Caco-2 (cell line): ENCODE data around the gene ITGB4. TPM values are rescaled to one million over a fixed set of nuclear protein-coding genes. Genes with fewer than 3 reads are reported as not detected.
A peak's percentile ranks its signal among the peaks of the same experiment; 100 is the strongest.
"Not testable (repeated sequence)": the region's sequence is repeated elsewhere in the genome, so short reads cannot be mapped to it uniquely, and the experiment has no call there.

ENCODE experiments used
- BruUV-seq: library from RNA; stranded (reverse); fragments of 400-500 nt; replicated peaks from 2 replicates; lab custom pipeline; 2021; lab: Mats Ljungman, UMichigan
- CTCF ChIA-PET: fragments of 300-600 bp; sonication (Branson Sonifier 250); formaldehyde crosslinking; loops from one replicate; lab custom pipeline; 2022; ENCODE audit warnings: antibody characterized with exemption; lab: Charles Lee
- POLR2A ChIA-PET: fragments of 300-600 bp; sonication (Branson Sonifier 250); formaldehyde crosslinking; loops from one replicate; lab custom pipeline; 2022; ENCODE audit warnings: antibody characterized with exemption; lab: Charles Lee
- DNase-seq, 2 experiments: peaks; one replicate each; pipeline versions ENCODE4 v3.0.0 to v3.0.0-alpha.2; 2020 to 2022
- H3K27me3 ChIP-seq: replicated peaks from 2 replicates; pipeline ENCODE4 v1.6.0; 2011; ENCODE audit warnings: low read length; ENCODE audit not compliant: control insufficient read depth, insufficient read depth
- H3K36me3 ChIP-seq: 2 replicates; pipeline ENCODE4 v1.5.1; 2011; ENCODE audit warnings: low read length; ENCODE audit not compliant: control insufficient read depth, insufficient read depth
- H3K4me1 ChIP-seq: fragments of 250-450 bp; sonication (Bioruptor Pico); 2 replicates; pipeline ENCODE4 v1.5.1; 2020; ENCODE audit warnings: mild to moderate bottlenecking
- H3K4me3 ChIP-seq: 2 replicates; pipeline ENCODE4 v1.5.1; 2011; ENCODE audit warnings: low read depth, mild to moderate bottlenecking, control low read depth, low read length
- H3K9me3 ChIP-seq: fragments of 250-450 bp; sonication (Bioruptor Pico); 2 replicates; pipeline ENCODE4 v1.5.1; 2020; ENCODE audit warnings: mild to moderate bottlenecking, moderate library complexity
- H3K27ac Mint-ChIP-seq: one replicate; pipeline ENCODE4 v1.8.0; 2022; ENCODE audit warnings: mixed read lengths; ENCODE audit not compliant: unreplicated experiment
- H3K27me3 Mint-ChIP-seq: one replicate; pipeline ENCODE4 v1.8.0; 2022; ENCODE audit warnings: mixed read lengths; ENCODE audit not compliant: insufficient read depth, unreplicated experiment
- H3K36me3 Mint-ChIP-seq: one replicate; pipeline ENCODE4 v1.8.0; 2022; ENCODE audit warnings: mild to moderate bottlenecking, mixed read lengths; ENCODE audit not compliant: insufficient read depth, unreplicated experiment
- H3K4me1 Mint-ChIP-seq: one replicate; pipeline ENCODE4 v1.8.0; 2022; ENCODE audit warnings: low read depth, mixed read lengths; ENCODE audit not compliant: unreplicated experiment
- H3K4me3 Mint-ChIP-seq: one replicate; pipeline ENCODE4 v1.8.0; 2022; ENCODE audit warnings: mild to moderate bottlenecking, moderate library complexity, mixed read lengths; ENCODE audit not compliant: unreplicated experiment
- H3K9me3 Mint-ChIP-seq: one replicate; pipeline ENCODE4 v1.8.0; 2022; ENCODE audit warnings: mixed read lengths; ENCODE audit not compliant: unreplicated experiment
- intact Hi-C: fragments of 100-400 bp; cut with micrococcal nuclease; formaldehyde crosslinking; loops from one replicate; pipeline ENCODE4 v1.10.0; 2022; ENCODE audit not compliant: unreplicated experiment
- total RNA-seq: library from RNA; stranded (reverse); gene quantifications from 2 replicates; pipeline ENCODE4 v1.2.3, GENCODE V29; 2022
- TF ChIP-seq, protein P1 (sequence below), 2 experiments: fragments of 200-600 bp in 1 of 2; IDR thresholded peaks; 1 replicate in 1 of 2; 2 replicates in 1 of 2; pipeline versions ENCODE4 v1.5.1 to v1.8.0; 2011 to 2022; ENCODE audit warnings: antibody characterized with exemption in 1 of 2, control low read depth in 1 of 2, inconsistent platforms in 1 of 2, low read depth in 1 of 2, low read length in 1 of 2, mild to moderate bottlenecking in 1 of 2, moderate library complexity in 1 of 2; ENCODE audit not compliant: insufficient read depth in 1 of 2, severe bottlenecking in 1 of 2, unreplicated experiment in 1 of 2

The ITGB4 gene
- total RNA-seq, 1 experiment from 2014 or later: 50.8 TPM

DNA sequence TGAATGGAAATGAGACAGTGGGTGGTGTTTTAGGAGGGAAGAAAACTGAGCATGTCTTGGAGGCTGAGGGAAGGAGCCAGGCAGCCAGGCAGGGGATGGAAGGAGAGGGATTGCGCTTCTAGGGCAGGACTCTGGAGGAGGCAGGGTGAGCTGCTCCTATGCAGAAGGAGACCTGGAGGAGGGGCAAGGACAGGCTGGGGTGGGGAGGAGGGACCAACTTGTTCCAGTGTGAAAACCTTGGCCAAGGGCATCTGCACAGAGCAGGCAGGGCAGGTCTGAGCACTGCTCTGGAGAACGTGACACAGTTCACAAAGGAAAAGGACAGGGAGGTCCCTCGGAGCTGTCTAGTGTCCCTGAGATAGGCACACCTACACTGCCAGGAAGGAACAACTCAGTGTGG, 38.2 kb downstream of the ITGB4 start:
- Mint-ChIP-seq H3K36me3 (peaks cover 30% of the 10 kb centered on the region), H3K4me3 (no peak overlapping the region), H3K9me3 (no peaks in the 10 kb centered on the region), H3K4me1 (peaks cover 18% of the 10 kb centered on the region), H3K27me3 (no peaks in the 10 kb centered on the region), H3K27ac (peak overlapping the region; percentile 27)
- TF ChIP-seq, protein P1, sequence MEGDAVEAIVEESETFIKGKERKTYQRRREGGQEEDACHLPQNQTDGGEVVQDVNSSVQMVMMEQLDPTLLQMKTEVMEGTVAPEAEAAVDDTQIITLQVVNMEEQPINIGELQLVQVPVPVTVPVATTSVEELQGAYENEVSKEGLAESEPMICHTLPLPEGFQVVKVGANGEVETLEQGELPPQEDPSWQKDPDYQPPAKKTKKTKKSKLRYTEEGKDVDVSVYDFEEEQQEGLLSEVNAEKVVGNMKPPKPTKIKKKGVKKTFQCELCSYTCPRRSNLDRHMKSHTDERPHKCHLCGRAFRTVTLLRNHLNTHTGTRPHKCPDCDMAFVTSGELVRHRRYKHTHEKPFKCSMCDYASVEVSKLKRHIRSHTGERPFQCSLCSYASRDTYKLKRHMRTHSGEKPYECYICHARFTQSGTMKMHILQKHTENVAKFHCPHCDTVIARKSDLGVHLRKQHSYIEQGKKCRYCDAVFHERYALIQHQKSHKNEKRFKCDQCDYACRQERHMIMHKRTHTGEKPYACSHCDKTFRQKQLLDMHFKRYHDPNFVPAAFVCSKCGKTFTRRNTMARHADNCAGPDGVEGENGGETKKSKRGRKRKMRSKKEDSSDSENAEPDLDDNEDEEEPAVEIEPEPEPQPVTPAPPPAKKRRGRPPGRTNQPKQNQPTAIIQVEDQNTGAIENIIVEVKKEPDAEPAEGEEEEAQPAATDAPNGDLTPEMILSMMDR (IDR thresholded peaks at IDR 0.05; ENCODE audit: insufficient read depth in 1 of 2, low read depth in 1 of 2, low read length in 1 of 2, severe bottlenecking in 1 of 2, unreplicated experiment in 1 of 2): no peak
- peaks cover 29% of the 10 kb centered on the region for H3K4me1 ChIP-seq
- ChIA-PET POLR2A (interaction anchor here (1.0 to 1.1 kb wide), 2 partner anchors 21 to 313 kb away, joined by 3 to 4 read pairs; partner anchors contain the start of gene SRP68), CTCF (interaction anchor here (0.7 to 3.0 kb wide), 6 partner anchors 10 to 96 kb away, joined by 3 to 20 read pairs (median 4); partner anchors contain the start of gene WBP2)
- H3K36me3 ChIP-seq: peaks cover 2% of the 10 kb centered on the region
- H3K9me3 ChIP-seq: no peaks in the 10 kb centered on the region
- H3K27me3 ChIP-seq: no peaks in the 10 kb centered on the region
- no TSS peak for BruUV-seq
- H3K4me3 ChIP-seq: no peak overlapping the region
- intact Hi-C loops: no loop called here
- no peak for DNase-seq

- intact Hi-C loops: not testable (repeated sequence)
- ChIA-PET CTCF (interaction anchor here (0.5 to 3.0 kb wide), 6 partner anchors 10 to 781 kb away, joined by 3 to 20 read pairs (median 4); partner anchors contain the start of gene WBP2), POLR2A (interaction anchor here (1.0 to 1.1 kb wide), 2 partner anchors 20 to 312 kb away, joined by 3 to 4 read pairs; partner anchors contain the start of gene SRP68)
These were observed 38.9 kb downstream of the ITGB4 start for GRCh38 chr17:75759978-75760640.

GRCh38 chr17:75762513-75763268, 41.4 kb downstream of the ITGB4 start:
- peaks cover 13% of the 10 kb centered on the region for H3K36me3 Mint-ChIP-seq
- peaks cover 27% of the 10 kb centered on the region for H3K4me1 ChIP-seq
- no peak for DNase-seq
- TSS peak; percentile 11 for BruUV-seq
- H3K27me3 ChIP-seq: no peaks in the 10 kb centered on the region
- POLR2A ChIA-PET: interaction anchor here (0.6 to 1.2 kb wide), 2 partner anchors 17 to 118 kb away, joined by 5 to 6 read pairs; no protein-coding TSS in a partner anchor
- H3K27ac Mint-ChIP-seq: peak overlapping the region; percentile 64
- no peak overlapping the region for H3K4me3 ChIP-seq
- CTCF ChIA-PET: interaction anchor here (0.6 to 4.6 kb wide), 6 partner anchors 15 to 243 kb away, joined by 3 to 27 read pairs (median 10); partner anchors contain the start of genes SMIM5 and UNK
- H3K9me3 Mint-ChIP-seq: no peaks in the 10 kb centered on the region
- intact Hi-C loops: no loop called here
- no peaks in the 10 kb centered on the region for H3K27me3 Mint-ChIP-seq
- peaks cover 11% of the 10 kb centered on the region for H3K4me1 Mint-ChIP-seq
- TF ChIP-seq, protein P1 (IDR thresholded peaks at IDR 0.05; ENCODE audit: insufficient read depth in 1 of 2, low read depth in 1 of 2, low read length in 1 of 2, severe bottlenecking in 1 of 2, unreplicated experiment in 1 of 2): no peak
- H3K9me3 ChIP-seq: no peaks in the 10 kb centered on the region
- no peaks in the 10 kb centered on the region; the same call in 1 of the 2 replicates for H3K36me3 ChIP-seq
- peak overlapping the region; percentile 50 for H3K4me3 Mint-ChIP-seq

More at GRCh38 chr17:75759978-75760640, 38.9 kb downstream of the ITGB4 start:
- not testable (repeated sequence) for H3K27me3 ChIP-seq, DNase-seq, H3K27me3 Mint-ChIP-seq, BruUV-seq, H3K36me3 ChIP-seq, H3K27ac Mint-ChIP-seq, H3K4me3 Mint-ChIP-seq, H3K4me3 ChIP-seq, H3K9me3 Mint-ChIP-seq, H3K9me3 ChIP-seq
- Mint-ChIP-seq H3K36me3 (peaks cover 24% of the 10 kb centered on the region), H3K4me1 (peaks cover 11% of the 10 kb centered on the region)
- peaks cover 24% of the 10 kb centered on the region for H3K4me1 ChIP-seq
